DND-41 (cell line): ENCODE measurements around the gene MAP2K5.

ENCODE experiments used
- CTCF ChIP-seq: IDR thresholded peaks from 2 replicates; pipeline ENCODE4 v1.5.1; 2012; ENCODE audit warnings: borderline replicate concordance, low read length, moderate library complexity, mild to moderate bottlenecking; ENCODE audit not compliant: poor library complexity, severe bottlenecking; ENCODE audit errors: extremely low read depth
- EZH2 ChIP-seq: IDR thresholded peaks from 3 replicates; pipeline ENCODE4 v1.6.1; 2012; ENCODE audit warnings: borderline replicate concordance, low read depth, mild to moderate bottlenecking, moderate library complexity, low read length, inconsistent platforms; ENCODE audit not compliant: severe bottlenecking

DNA sequence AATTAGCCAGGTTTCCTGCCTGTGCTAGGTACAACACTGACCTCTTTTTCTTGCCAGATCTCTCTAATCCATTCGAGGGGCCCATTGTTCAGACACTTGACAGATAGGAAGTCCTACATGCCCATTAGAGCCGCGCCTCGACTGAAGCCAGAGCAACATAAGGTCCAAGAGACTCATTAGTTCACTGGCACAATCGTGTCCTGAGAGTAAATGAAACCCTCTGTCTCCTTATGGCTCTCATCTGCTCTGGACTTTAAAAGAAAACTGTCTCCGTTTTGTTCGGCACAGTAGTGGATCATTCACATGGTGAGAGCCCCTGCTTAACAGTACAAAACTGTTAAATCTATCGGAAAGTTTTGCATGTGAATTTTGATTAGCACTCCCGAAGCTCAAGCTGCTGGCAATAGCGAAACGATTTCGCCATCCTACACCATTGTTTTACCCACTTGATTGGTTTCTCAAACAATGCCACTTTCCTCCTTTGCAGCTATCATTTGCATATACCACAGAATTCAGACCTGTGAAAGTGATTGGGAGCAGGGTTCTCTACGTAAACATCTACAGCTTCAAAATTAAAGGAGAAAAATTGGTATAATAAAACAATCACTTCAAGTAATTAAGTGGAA, 40.6 kb upstream of the MAP2K5 start:
- TF ChIP-seq CTCF (no peak), EZH2 (no peak)
